ENCODE data around the gene ADAMTS17.

DNA sequence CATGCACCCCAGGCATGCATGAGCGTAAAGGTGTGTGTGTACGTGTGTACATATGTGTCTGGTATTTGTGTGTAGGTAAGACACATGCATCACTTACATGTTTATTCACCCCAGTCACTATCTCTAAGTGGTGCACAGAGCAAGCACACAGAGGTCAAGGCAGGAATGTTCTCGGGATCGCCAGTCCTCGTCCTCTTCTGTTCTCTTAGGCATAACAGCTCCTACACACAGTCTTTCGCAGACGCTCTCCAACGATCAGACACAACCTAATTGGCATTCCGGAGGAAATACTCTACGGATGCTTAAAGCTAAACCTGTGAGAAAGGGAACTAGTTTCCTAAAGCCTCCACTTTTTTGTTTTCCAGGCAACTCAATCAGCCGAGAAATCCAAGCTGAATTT is 95.9 kb downstream of the ADAMTS17 start:
- TF ChIP-seq, protein P1, sequence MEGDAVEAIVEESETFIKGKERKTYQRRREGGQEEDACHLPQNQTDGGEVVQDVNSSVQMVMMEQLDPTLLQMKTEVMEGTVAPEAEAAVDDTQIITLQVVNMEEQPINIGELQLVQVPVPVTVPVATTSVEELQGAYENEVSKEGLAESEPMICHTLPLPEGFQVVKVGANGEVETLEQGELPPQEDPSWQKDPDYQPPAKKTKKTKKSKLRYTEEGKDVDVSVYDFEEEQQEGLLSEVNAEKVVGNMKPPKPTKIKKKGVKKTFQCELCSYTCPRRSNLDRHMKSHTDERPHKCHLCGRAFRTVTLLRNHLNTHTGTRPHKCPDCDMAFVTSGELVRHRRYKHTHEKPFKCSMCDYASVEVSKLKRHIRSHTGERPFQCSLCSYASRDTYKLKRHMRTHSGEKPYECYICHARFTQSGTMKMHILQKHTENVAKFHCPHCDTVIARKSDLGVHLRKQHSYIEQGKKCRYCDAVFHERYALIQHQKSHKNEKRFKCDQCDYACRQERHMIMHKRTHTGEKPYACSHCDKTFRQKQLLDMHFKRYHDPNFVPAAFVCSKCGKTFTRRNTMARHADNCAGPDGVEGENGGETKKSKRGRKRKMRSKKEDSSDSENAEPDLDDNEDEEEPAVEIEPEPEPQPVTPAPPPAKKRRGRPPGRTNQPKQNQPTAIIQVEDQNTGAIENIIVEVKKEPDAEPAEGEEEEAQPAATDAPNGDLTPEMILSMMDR (IDR thresholded peaks at IDR 0.05; ENCODE audit: low read depth, low read length, poor library complexity, severe bottlenecking), result no peak
- no peak for TF ChIP-seq EZH2phosphoT487 (IDR thresholded peaks at IDR 0.05; ENCODE audit: borderline replicate concordance, low read length)

Measured in DOHH2 (cell line).